H4 (cell line): ENCODE results near the gene GPC3. TPM values are rescaled to one million over a fixed set of nuclear protein-coding genes. Genes with fewer than 3 reads are reported as not detected.
A peak's percentile ranks its signal among the peaks of the same experiment; 100 is the strongest.

Experiments
- DNase-seq: peaks from one replicate; pipeline ENCODE4 v3.0.0-alpha.2; 2015; ENCODE audit warnings: low spot score
- total RNA-seq: library from RNA; depleted of rRNA; stranded (reverse); fragments of >200 nt; shearing (Covaris generic); gene quantifications from 2 replicates; pipeline ENCODE4 v1.2.3, GENCODE V29; 2014

The GPC3 gene
- total RNA-seq, 1 experiment from 2014 or later: 0.06 TPM

DNA sequence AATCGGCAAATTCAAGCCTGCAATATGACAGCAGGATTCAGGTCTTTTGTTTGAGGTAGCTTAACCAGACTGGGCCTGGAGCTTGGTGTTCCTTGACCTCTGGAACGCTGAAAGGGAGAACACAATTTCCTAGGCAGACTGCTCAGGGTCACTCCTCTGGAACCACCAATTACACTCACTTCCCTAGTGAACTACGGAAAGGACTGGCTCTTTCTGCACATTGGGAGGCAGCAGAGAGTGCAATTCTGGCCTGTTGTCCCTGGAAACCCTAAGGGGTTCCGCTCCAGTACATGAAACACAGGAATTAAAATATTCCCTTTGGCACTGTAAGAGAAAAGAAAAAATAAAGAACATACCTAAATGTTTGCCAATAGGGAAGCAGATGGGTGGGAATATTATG is 58.6 kb downstream of the GPC3 start:
- no peak for DNase-seq

- DNase-seq: no peak
Measured at GRCh38 chrX:133926099-133926498, 59.3 kb downstream of the GPC3 start.

- no peak for DNase-seq
Measured at GRCh38 chrX:133924548-133924947, 60.8 kb downstream of the GPC3 start.

- no peak for DNase-seq
Measured at GRCh38 chrX:133923548-133923947, 61.8 kb downstream of the GPC3 start.

GRCh38 chrX:133923113-133923512 is 62.3 kb downstream of the GPC3 start:
- DNase-seq: peak; percentile 7

GRCh38 chrX:133922390-133922771 is 63.0 kb downstream of the GPC3 start:
- no peak for DNase-seq

DNA sequence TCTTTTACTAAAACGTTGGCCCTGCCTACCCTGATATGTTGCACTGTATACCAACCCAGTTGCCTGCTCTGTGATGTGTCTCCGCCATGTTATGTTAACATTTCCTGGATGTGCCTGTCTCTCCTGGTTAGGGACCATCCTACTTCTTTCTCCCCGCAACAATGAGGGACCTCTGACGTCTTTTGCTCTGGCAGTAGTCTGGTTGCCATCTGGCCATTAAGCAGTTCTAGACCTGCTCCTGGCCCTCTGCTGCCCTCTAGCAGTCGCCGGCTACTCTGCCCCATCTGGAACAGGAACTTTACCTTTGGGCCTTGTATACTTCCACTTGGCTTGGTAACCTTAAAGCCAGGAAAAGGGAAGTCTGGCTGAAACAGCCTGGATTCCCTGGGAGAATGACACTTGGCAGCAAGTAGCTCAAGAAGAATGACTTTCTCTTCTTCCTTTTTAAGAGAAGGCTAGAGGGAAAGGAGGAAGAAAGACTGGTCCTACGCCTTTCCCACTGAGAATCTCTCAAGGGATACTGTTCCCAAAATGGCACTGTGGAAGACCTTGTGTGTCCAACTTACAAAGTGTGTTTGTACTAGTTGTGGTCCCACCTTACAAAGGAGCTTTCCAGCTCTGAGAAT is 63.5 kb downstream of the GPC3 start:
- peak; percentile 33 for DNase-seq

DNA sequence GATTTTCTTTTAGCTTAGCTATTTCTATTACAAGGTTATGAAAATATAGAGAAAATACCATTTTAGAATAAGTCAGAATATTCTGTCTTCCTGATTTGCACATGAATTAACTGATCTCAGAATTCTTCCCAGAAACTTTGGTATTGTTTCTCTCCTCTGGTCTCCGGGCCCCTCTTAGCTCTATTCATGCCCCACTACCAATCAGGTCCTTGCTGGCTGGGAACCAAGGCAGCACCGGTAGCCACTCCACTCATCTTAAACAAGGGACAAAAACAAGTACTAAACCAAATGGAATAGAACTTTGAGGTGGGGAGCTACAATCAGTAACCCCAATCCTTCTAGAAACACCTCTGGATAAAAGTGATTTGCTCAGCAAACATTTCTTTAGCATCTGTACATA is 64.3 kb downstream of the GPC3 start:
- no peak for DNase-seq

GRCh38 chrX:133918361-133918771 is 67.0 kb downstream of the GPC3 start:
- DNase-seq: no peak

- DNase-seq: no peak
Measured at GRCh38 chrX:133916984-133917722, 68.2 kb downstream of the GPC3 start.

GRCh38 chrX:133913658-133914388 is 71.6 kb downstream of the GPC3 start:
- no peak for DNase-seq

GRCh38 chrX:133913009-133913408 is 72.4 kb downstream of the GPC3 start:
- DNase-seq: no peak

- DNase-seq: no peak
Measured at GRCh38 chrX:133911825-133912495, 73.4 kb downstream of the GPC3 start.

GRCh38 chrX:133910539-133910938 is 74.9 kb downstream of the GPC3 start:
- DNase-seq: no peak

DNA sequence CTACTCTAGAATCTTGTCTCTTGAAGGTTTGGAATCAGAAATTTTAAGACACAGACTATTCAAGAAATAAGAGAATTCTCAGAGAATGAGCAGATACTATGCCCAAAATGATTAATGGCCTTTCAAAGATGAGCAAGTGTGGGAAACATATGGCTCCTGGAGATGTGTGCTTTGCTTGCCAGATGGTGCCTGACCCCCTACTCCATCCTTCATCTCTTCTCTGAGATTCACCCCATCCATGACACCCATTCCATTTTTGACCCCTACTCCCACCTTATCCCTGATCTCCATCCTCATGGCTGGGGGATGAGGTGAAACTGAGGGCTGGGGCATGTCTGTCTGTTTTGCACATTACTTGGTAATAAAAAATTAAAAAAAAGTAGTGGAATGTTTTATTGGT is 75.5 kb downstream of the GPC3 start:
- no peak for DNase-seq

DNA sequence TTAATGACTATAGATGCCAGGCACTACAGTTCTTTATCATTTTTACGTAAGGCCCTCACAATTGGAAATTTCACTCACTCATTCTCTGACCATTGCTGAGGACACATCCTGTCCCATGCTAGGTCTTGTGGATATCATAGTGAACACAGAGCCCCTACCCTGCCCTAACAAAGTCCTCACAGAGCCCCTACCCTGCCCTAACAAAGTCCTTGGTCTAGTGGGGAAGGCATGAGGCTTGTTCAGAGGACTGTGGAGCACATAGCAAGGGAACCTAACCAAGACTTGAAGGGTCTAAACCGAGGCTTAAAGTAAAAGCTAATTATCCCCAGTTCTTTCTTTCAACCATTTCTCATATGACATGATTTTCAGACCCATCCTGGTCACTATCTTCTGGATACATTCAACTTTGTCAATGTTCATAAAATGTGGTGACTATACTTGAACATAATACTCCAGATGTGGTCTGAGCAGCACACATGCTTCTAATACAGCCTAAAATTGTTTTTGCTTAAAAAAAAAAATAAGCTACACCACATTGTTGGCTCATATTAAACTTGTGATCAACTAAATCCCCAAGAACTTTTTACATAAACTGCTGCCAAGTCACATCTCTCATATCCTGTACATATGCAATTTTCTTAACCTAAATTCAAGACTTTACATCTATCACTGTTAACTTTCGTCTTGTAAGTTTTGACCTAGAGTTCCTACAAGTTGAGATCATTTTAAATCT is 77.0 kb downstream of the GPC3 start:
- no peak for DNase-seq

- no peak for DNase-seq
Measured at GRCh38 chrX:133907606-133908005, 77.8 kb downstream of the GPC3 start.

DNA sequence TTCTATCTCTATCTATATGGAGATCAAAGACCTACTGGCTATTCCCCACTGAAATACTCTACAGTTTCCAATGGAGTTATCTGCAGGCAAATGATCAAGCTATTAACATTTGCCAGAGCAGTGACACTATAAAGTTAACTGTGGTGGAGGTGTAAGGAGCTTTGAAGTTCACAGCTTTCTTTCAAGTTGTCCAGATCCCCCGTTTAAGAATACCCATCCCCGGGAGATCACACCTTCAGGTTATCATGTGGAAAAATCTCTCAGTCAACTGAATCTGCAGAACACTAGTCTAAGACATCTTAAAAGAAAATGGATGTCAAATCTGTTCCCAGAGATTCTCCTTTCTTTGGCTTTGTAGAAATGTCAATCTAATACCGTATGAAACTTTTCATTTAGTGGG is 80.1 kb downstream of the GPC3 start:
- DNase-seq: no peak

- peak; percentile 6 for DNase-seq
Measured at GRCh38 chrX:133897593-133898163, 87.7 kb downstream of the GPC3 start.

DNA sequence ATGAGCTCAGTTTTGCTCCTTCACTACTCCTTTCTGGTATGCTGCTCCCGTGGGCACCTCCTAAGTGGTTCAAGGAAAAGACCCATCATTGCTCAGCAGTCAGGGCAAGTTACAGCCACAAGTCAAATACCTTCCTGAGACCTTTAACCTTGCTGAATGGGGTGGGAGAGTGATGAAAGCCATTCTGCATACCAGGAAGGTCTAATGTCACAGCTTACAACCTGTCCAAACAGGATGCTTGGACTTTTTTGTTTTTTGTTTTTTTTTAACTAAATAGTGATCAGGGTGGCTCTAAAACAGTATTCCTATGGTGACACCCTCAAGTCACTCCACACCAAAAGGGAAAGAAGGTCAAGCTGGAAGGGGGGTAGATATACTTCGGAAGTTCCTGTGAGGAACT is 93.1 kb downstream of the GPC3 start:
- no peak for DNase-seq

GRCh38 chrX:133888984-133889383 is 96.4 kb downstream of the GPC3 start:
- no peak for DNase-seq
